SK-N-SH (cell line): Measurements from ENCODE around the gene ETFA.

Experiments
- EZH2phosphoT487 ChIP-seq: fragments of 200-600 bp; sonication (generic); IDR thresholded peaks from 2 replicates; pipeline ENCODE4 v1.6.1; 2017; ENCODE audit warnings: low read depth, mixed run types, mild to moderate bottlenecking, antibody characterized with exemption, moderate library complexity, borderline replicate concordance
- GABPA ChIP-seq: IDR thresholded peaks from 2 replicates; pipeline ENCODE4 v1.4.0; 2012; ENCODE audit warnings: low read depth, mild to moderate bottlenecking
- JUND ChIP-seq: IDR thresholded peaks from 2 replicates; pipeline ENCODE4 v1.4.0; 2012
- POLR2AphosphoS5 ChIP-seq: IDR thresholded peaks from 2 replicates; pipeline ENCODE4 v1.6.1; 2012; ENCODE audit warnings: low read depth, low read length
- RFX5 ChIP-seq: IDR thresholded peaks from 2 replicates; pipeline ENCODE4 v1.6.1; 2012; ENCODE audit warnings: mild to moderate bottlenecking, improper control_type of control experiment, low read length
- SMC3 ChIP-seq: IDR thresholded peaks from 2 replicates; pipeline ENCODE4 v1.6.1; 2012; ENCODE audit warnings: low read depth, low read length, improper control_type of control experiment
- TF ChIP-seq, protein P1 (sequence below): fragments of 200-600 bp; sonication (generic); IDR thresholded peaks from 2 replicates; pipeline ENCODE4 v1.6.1; 2017; ENCODE audit warnings: antibody characterized with exemption, mild to moderate bottlenecking, moderate library complexity
- TF ChIP-seq, protein P2 (sequence below): IDR thresholded peaks from 2 replicates; pipeline ENCODE4 v1.4.0; 2012; ENCODE audit warnings: low read depth, borderline replicate concordance

DNA sequence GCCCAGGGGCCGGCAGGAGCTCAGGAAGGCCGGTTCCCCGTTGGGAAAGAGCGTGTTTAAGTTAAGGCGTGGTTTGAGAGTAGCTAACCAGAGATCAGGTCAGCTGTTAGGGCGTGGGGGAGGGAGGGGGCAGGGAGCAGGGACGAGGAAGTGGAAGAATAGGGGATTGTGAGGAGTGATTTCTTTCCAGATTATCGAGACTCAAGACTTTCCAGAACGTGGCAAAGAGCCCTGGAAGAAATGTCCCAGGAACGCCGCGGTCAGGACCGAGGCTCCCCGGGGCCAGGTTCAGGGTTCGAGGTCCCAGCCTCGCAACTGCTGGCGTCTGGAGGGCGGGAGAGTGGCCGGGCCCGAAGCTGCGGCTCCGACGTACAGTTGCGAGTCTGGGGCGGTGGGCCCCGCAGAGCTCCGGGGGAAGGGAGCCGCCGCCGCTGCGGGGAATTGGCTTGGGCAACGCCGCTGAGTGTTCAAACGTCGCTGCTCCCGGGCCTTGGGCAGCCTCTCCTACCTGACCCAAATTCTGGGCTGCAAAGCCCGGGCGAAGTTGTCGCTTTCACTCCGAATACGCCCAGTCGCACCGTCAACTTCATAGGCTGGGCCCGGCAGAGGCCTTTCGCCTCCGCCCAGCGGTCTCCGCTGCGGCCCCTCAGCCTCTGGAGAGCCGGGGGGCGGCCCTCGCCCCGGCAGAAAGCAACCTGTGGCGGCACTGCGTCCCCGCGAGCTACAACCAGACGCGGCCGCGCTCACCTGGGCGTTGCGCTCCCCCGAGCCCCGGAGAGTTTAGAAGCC, 34.8 kb upstream of the ETFA start:
- TF ChIP-seq, protein P1, sequence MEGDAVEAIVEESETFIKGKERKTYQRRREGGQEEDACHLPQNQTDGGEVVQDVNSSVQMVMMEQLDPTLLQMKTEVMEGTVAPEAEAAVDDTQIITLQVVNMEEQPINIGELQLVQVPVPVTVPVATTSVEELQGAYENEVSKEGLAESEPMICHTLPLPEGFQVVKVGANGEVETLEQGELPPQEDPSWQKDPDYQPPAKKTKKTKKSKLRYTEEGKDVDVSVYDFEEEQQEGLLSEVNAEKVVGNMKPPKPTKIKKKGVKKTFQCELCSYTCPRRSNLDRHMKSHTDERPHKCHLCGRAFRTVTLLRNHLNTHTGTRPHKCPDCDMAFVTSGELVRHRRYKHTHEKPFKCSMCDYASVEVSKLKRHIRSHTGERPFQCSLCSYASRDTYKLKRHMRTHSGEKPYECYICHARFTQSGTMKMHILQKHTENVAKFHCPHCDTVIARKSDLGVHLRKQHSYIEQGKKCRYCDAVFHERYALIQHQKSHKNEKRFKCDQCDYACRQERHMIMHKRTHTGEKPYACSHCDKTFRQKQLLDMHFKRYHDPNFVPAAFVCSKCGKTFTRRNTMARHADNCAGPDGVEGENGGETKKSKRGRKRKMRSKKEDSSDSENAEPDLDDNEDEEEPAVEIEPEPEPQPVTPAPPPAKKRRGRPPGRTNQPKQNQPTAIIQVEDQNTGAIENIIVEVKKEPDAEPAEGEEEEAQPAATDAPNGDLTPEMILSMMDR = no peak
- TF ChIP-seq RFX5 (no peak), EZH2phosphoT487 (no peak), JUND (no peak), POLR2AphosphoS5 (no peak), SMC3 (no peak), GABPA (no peak)
- TF ChIP-seq, protein P2, sequence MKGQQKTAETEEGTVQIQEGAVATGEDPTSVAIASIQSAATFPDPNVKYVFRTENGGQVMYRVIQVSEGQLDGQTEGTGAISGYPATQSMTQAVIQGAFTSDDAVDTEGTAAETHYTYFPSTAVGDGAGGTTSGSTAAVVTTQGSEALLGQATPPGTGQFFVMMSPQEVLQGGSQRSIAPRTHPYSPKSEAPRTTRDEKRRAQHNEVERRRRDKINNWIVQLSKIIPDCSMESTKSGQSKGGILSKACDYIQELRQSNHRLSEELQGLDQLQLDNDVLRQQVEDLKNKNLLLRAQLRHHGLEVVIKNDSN = no peak
